Astrocyte of the cerebellum (primary cell): ENCODE measurements around the gene ZNRF2.

Experiments
- DNase-seq: peaks from one replicate; pipeline ENCODE4 v3.0.0-alpha.2; 2011; ENCODE audit warnings: low read depth
- H3K4me3 ChIP-seq: 2 replicates; pipeline ENCODE4 v1.5.1; 2011; ENCODE audit warnings: mild to moderate bottlenecking, low read depth, low read length, moderate library complexity
- CTCF ChIP-seq: IDR thresholded peaks from 2 replicates; pipeline ENCODE4 v1.5.1; 2012; ENCODE audit warnings: low read length, low read depth, moderate library complexity, mild to moderate bottlenecking; ENCODE audit errors: missing control alignments
- in situ Hi-C: cut with HindIII; loops from 2 replicates; pipeline ENCODE4 v1.10.0; 2017; ENCODE audit warnings: low sequenced_read_pairs

The ZNRF2 gene

GRCh38 chr7:30252885-30253795 is 31.3 kb upstream of the ZNRF2 start:
- DNase-seq = peak; percentile 35
- no peak overlapping the region for H3K4me3 ChIP-seq
- in situ Hi-C loops = no loop called here
- no peak for TF ChIP-seq CTCF

- H3K4me3 ChIP-seq = no peak overlapping the region
- DNase-seq = no peak
- TF ChIP-seq CTCF = no peak
- in situ Hi-C loops = no loop called here
Measured at GRCh38 chr7:30253796-30254165, 30.6 kb upstream of the ZNRF2 start.

GRCh38 chr7:30254248-30254647 is 30.1 kb upstream of the ZNRF2 start:
- no peak for TF ChIP-seq CTCF
- no peak overlapping the region for H3K4me3 ChIP-seq
- no peak for DNase-seq
- in situ Hi-C loops = no loop called here

GRCh38 chr7:30254717-30255063 is 29.7 kb upstream of the ZNRF2 start:
- TF ChIP-seq CTCF = no peak
- DNase-seq = no peak
- in situ Hi-C loops = no loop called here
- no peak overlapping the region for H3K4me3 ChIP-seq

GRCh38 chr7:30255064-30255769 is 29.2 kb upstream of the ZNRF2 start:
- TF ChIP-seq CTCF = no peak
- in situ Hi-C loops = no loop called here
- DNase-seq = no peak
- H3K4me3 ChIP-seq = no peak overlapping the region

GRCh38 chr7:30256349-30256858 is 28.0 kb upstream of the ZNRF2 start:
- no peak for DNase-seq
- TF ChIP-seq CTCF = no peak
- H3K4me3 ChIP-seq = no peak overlapping the region
- in situ Hi-C loops = no loop called here
